HepG2 (cell line): Measurements from ENCODE around the gene KRCC1. TPM values are rescaled to one million over a fixed set of nuclear protein-coding genes. Genes with fewer than 3 reads are reported as not detected.

ENCODE experiments used
- ATAC-seq: fragments of 200-7000 bp; cut with Tn5 transposase; 3 replicates; pipeline ENCODE4 v1.9.1; 2020; ENCODE audit warnings: mild to moderate bottlenecking, moderate library complexity
- BruUV-seq: library from RNA; stranded (reverse); fragments of 400-500 nt; replicated peaks from 2 replicates; lab custom pipeline; 2021; lab: Mats Ljungman, UMichigan
- CTCF ChIA-PET: fragments of 300-600 bp; formaldehyde crosslinking; extraction: SDS; loops from one replicate; lab custom pipeline; 2021; ENCODE audit warnings: low total read pairs, inconsistent platforms, low intra/inter-chr PET ratio; lab: Yijun Ruan, JAX
- POLR2A ChIA-PET: fragments of 350-600 bp; sonication (Branson Sonifier 250); formaldehyde crosslinking; loops from one replicate; lab custom pipeline; 2020; ENCODE audit warnings: antibody characterized with exemption, inconsistent platforms; lab: Yijun Ruan, JAX
- DNase-seq: peaks from one replicate; pipeline ENCODE4 v3.0.0-alpha.2; 2015; ENCODE audit warnings: low spot score
- FAIRE-seq: peaks from 3 replicates; lab custom pipeline; 2011; peaks lifted over from hg19 to GRCh38; lab: Jason Lieb, UNC
- H2AFZ ChIP-seq: one replicate; pipeline ENCODE4 v1.6.1; 2011; ENCODE audit warnings: low read length, inconsistent platforms
- H3K27ac ChIP-seq: fragments of 300-600 bp; 3 replicates; pipeline ENCODE4 v1.8.0; 2011; ENCODE audit warnings: mixed run types, mild to moderate bottlenecking, mixed read lengths, low read length, inconsistent platforms; ENCODE audit not compliant: insufficient read depth; ENCODE audit errors: extremely low read length
- H3K27me3 ChIP-seq, 2 experiments: fragments of 200-600 bp in 1 of 2; 2 replicates in 1 of 2; 3 replicates in 1 of 2; pipeline versions ENCODE4 v1.6.0 to v1.8.0; 2011; ENCODE audit warnings: low read length in 2 of 2, mild to moderate bottlenecking in 2 of 2, moderate library complexity in 2 of 2, inconsistent platforms in 1 of 2; ENCODE audit not compliant: insufficient read depth in 2 of 2, control insufficient read depth in 1 of 2
- H3K36me3 ChIP-seq, 2 experiments: fragments of 200-600 bp in 1 of 2; replicated peaks in 1 of 2; 2 replicates in 1 of 2; 3 replicates in 1 of 2; pipeline versions ENCODE4 v1.5.1 to v1.8.0; 2011; ENCODE audit warnings: low read length in 2 of 2, inconsistent platforms in 1 of 2; ENCODE audit not compliant: insufficient read depth in 2 of 2, control insufficient read depth in 1 of 2
- H3K4me1 ChIP-seq: 2 replicates; pipeline ENCODE4 v1.5.1; 2012; ENCODE audit warnings: low read length, inconsistent platforms; ENCODE audit not compliant: insufficient read depth
- H3K4me2 ChIP-seq: 2 replicates; pipeline ENCODE4 v1.6.0; 2011; ENCODE audit warnings: low read depth, low read length, inconsistent platforms
- H3K4me3 ChIP-seq, 3 experiments: fragments of 200-600 bp in 1 of 3; sonication (generic), shearing (Covaris generic) in 1 of 3; replicated peaks in 1 of 3; 2 replicates each; pipeline ENCODE4 v1.5.1; 2011 to 2016; ENCODE audit warnings: low read length in 3 of 3, inconsistent platforms in 2 of 3, low read depth in 2 of 3, mild to moderate bottlenecking in 2 of 3, control low read depth in 1 of 3, mixed read lengths in 1 of 3; ENCODE audit not compliant: insufficient read depth in 1 of 3
- H3K79me2 ChIP-seq: one replicate; pipeline ENCODE4 v1.6.1; 2011; ENCODE audit warnings: low read length, inconsistent platforms; ENCODE audit not compliant: insufficient read depth
- H3K9ac ChIP-seq: 2 replicates; pipeline ENCODE4 v1.6.0; 2011; ENCODE audit warnings: mild to moderate bottlenecking, low read depth, low read length, inconsistent platforms; ENCODE audit not compliant: insufficient read depth
- H3K9me3 ChIP-seq: 2 replicates; pipeline ENCODE4 v1.5.1; 2012; ENCODE audit warnings: mild to moderate bottlenecking, low read length
- H4K20me1 ChIP-seq: 2 replicates; pipeline ENCODE4 v1.6.0; 2011; ENCODE audit warnings: inconsistent platforms, mild to moderate bottlenecking, low read length, moderate library complexity; ENCODE audit not compliant: insufficient read depth
- AKAP8 ChIP-seq: sonication (generic); formaldehyde crosslinking; IDR thresholded peaks from 2 replicates; pipeline ENCODE4 v1.5.1; 2020; ENCODE audit warnings: mild to moderate bottlenecking, missing genetic modification reagents
- ARID5B ChIP-seq: IDR thresholded peaks from 2 replicates; pipeline ENCODE4 v1.4.0; 2020; ENCODE audit warnings: mild to moderate bottlenecking, missing genetic modification reagents
- FOSL1 ChIP-seq: sonication (generic); formaldehyde crosslinking; IDR thresholded peaks from 2 replicates; pipeline ENCODE4 v1.9.0; 2021; ENCODE audit warnings: missing genetic modification reagents, borderline replicate concordance
- FOXA3 ChIP-seq: IDR thresholded peaks from 2 replicates; pipeline ENCODE4 v1.6.1; 2016; ENCODE audit warnings: missing genetic modification reagents, missing compliant biosample characterization
- MAFK ChIP-seq, 2 experiments: IDR thresholded peaks in 1 of 2; conservative IDR thresholded peaks in 1 of 2; 2 replicates each; pipeline ENCODE4 v1.6.1; 2011; ENCODE audit warnings: improper control_type of control experiment in 2 of 2, low read length in 2 of 2
- RXRA ChIP-seq: sonication (generic); formaldehyde crosslinking; IDR thresholded peaks from 2 replicates; pipeline ENCODE4 v1.5.1; 2020; ENCODE audit warnings: missing genetic modification reagents
- THAP7 ChIP-seq: sonication (generic); formaldehyde crosslinking; IDR thresholded peaks from 2 replicates; pipeline ENCODE4 v1.8.1; 2023; ENCODE audit warnings: mild to moderate bottlenecking, missing genetic modification reagents
- WGBS: methylation state at CpG from one replicate; pipeline ENCODE4 v1.1.6; 2017; ENCODE audit warnings: low lambda C conversion rate; 5-methylcytosine and 5-hydroxymethylcytosine counted together
- in situ Hi-C: cut with HindIII; loops from 2 replicates; pipeline ENCODE4 v1.10.0; 2017; ENCODE audit warnings: low pct_unique_long_range_greater_than_20kb; ENCODE audit not compliant: extremely low pct_ligation_motif_present
- intact Hi-C: fragments of 100-400 bp; cut with micrococcal nuclease; formaldehyde crosslinking; loops from one replicate; pipeline ENCODE4 v1.10.0; 2022; ENCODE audit not compliant: unreplicated experiment
- polyA plus RNA-seq, 8 experiments: library from polyadenylated mRNA; depleted of rRNA in 3 of 8; stranded (reverse) in 7 of 8; unstranded in 1 of 8; fragments of >200 nt; fragmentation: Illumina TruSeq in 4 of 8; extraction: Trizol in 4 of 8; gene quantifications; 2 replicates each; pipeline versions ENCODE4 v1.2.1 to v1.2.3, GENCODE V29; 2011 to 2016; ENCODE audit warnings: low read depth in 4 of 8, missing spikeins in 1 of 8, mixed read lengths in 1 of 8; ENCODE audit not compliant: insufficient read depth in 1 of 8
- total RNA-seq, 5 experiments: library from RNA; depleted of rRNA; stranded (reverse); fragments of >200 nt; fragmentation: Illumina TruSeq; extraction: Trizol; gene quantifications; 2 replicates each; pipeline ENCODE4 v1.2.3, GENCODE V29; 2016; ENCODE audit warnings: low read depth in 1 of 5
- TF ChIP-seq, protein P1 (sequence below), 2 experiments: sonication (generic) in 1 of 2; formaldehyde crosslinking in 1 of 2; IDR thresholded peaks; 2 replicates each; pipeline versions ENCODE4 v1.5.1 to v1.6.1; 2011 to 2020; ENCODE audit warnings: borderline replicate concordance in 1 of 2, low read depth in 1 of 2, low read length in 1 of 2, mild to moderate bottlenecking in 1 of 2, missing genetic modification reagents in 1 of 2, moderate library complexity in 1 of 2

KRCC1 gene
- total and polyA plus RNA-seq, 2 of the 13 experiments (the other 11 are each of a cell fraction or from before 2014, with no cell fraction given): 6.5 to 7.7 TPM

GRCh38 chr2:88042476-88042875 lies 13.1 kb downstream of the KRCC1 start (continued):
- TF ChIP-seq, protein P1, sequence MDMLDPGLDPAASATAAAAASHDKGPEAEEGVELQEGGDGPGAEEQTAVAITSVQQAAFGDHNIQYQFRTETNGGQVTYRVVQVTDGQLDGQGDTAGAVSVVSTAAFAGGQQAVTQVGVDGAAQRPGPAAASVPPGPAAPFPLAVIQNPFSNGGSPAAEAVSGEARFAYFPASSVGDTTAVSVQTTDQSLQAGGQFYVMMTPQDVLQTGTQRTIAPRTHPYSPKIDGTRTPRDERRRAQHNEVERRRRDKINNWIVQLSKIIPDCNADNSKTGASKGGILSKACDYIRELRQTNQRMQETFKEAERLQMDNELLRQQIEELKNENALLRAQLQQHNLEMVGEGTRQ (IDR thresholded peaks at IDR 0.05; ENCODE audit: low read depth, low read length): no peak
- TF ChIP-seq, protein P1 (CRISPR knock-in tag; IDR thresholded peaks at IDR 0.05; ENCODE audit: borderline replicate concordance): no peak
- TF ChIP-seq THAP7 (CRISPR knock-in tag) (no peak), AKAP8 (CRISPR knock-in tag) (no peak)

GRCh38 chr2:88038263-88039105 lies 17.1 kb downstream of the KRCC1 start:
- no peaks in the 10 kb centered on the region for H3K79me2 ChIP-seq
- TF ChIP-seq MAFK (conservative IDR thresholded peaks at IDR 0.05 in 1 of 2, IDR thresholded peaks at IDR 0.05 in 1 of 2; ENCODE audit: low read length in 2 of 2) (0 out of 4 replicates have a peak, but pooled peaks of 1 of the 2 experiments have one; percentile 1), ARID5B (CRISPR knock-in tag) (peak; percentile 58), FOXA3 (CRISPR knock-in tag) (peak; percentile 33), RXRA (CRISPR knock-in tag) (no peak), FOSL1 (CRISPR knock-in tag) (peak; percentile 18; the same call in 1 of the 2 replicates)

More at GRCh38 chr2:88038263-88039105, 17.1 kb downstream of the KRCC1 start:
- Histone ChIP-seq H4K20me1 (no peaks in the 10 kb centered on the region), H3K4me2 (no peak overlapping the region), H3K9me3 (no peaks in the 10 kb centered on the region), H3K27ac (no peak overlapping the region), H2AFZ (no peak overlapping the region), H3K4me3 (no peak overlapping the region), H3K9ac (no peak overlapping the region), H3K4me1 (peaks cover 17% of the 10 kb centered on the region), H3K36me3 (no peaks in the 10 kb centered on the region; a peak in 1 of 5 replicates), H3K27me3 (no peaks in the 10 kb centered on the region)
- intact Hi-C loops: no loop called here
- in situ Hi-C loops: no loop called here
- BruUV-seq: no TSS peak
- 94% methylated on average over 4 of the region's 4 CpGs for WGBS
- DNase-seq (peak; percentile 74), FAIRE-seq (no peak), ATAC-seq (peak; percentile 83)
- ChIA-PET POLR2A (interaction anchor here (1.0 to 3.0 kb wide), 3 partner anchors 11 to 22 kb away, joined by 5 to 15 read pairs (median 7); partner anchors contain the start of gene RNU2-63P), CTCF (no interaction called here)
